ENCODE measurements around the gene PNMA1. TPM values are rescaled to one million over a fixed set of nuclear protein-coding genes. Genes with fewer than 3 reads are reported as not detected.

Gene PNMA1
- polyA plus RNA-seq, 1 donor from 2014 or later = 205 TPM

- H3F3A ChIP-seq (ENCODE audit: insufficient read depth, low read length, poor library complexity, severe bottlenecking) = no peaks in the 10 kb centered on the region
- H4K20me1 ChIP-seq (ENCODE audit: insufficient read depth) = no peaks in the 10 kb centered on the region
- H3K4me3 ChIP-seq (ENCODE audit: low read length) = no peak overlapping the region
- H3K36me3 ChIP-seq (ENCODE audit: insufficient read depth, low read length) = no peaks in the 10 kb centered on the region
- H3K27me3 ChIP-seq (ENCODE audit: insufficient read depth, low read depth, low read length) = no peaks in the 10 kb centered on the region
- no peaks in the 10 kb centered on the region for H3K79me2 ChIP-seq (replicated peaks; ENCODE audit: insufficient read depth, low read length)
- H3K9ac ChIP-seq (ENCODE audit: low read length) = no peak overlapping the region
- H3K4me2 ChIP-seq (ENCODE audit: low read length) = no peak overlapping the region
- no peaks in the 10 kb centered on the region for H3K9me2 ChIP-seq (ENCODE audit: insufficient read depth, low read length)
- no peak for TF ChIP-seq TAF1 (IDR thresholded peaks at IDR 0.05; ENCODE audit: low read depth)
- TF ChIP-seq EZH2 (IDR thresholded peaks at IDR 0.05; ENCODE audit: borderline replicate concordance, insufficient read depth, low read length, poor library complexity, severe bottlenecking) = no peak
- TF ChIP-seq CTCF (IDR thresholded peaks at IDR 0.05; ENCODE audit: poor library complexity, severe bottlenecking) = no peak
- no peak for TF ChIP-seq EP300 (conservative IDR thresholded peaks at IDR 0.05; ENCODE audit: poor library complexity, severe bottlenecking)
- TF ChIP-seq RAD21 (conservative IDR thresholded peaks at IDR 0.05) = no peak
- no peak for TF ChIP-seq REST (IDR thresholded peaks at IDR 0.05; ENCODE audit: borderline replicate concordance)
- TF ChIP-seq MXI1 (conservative IDR thresholded peaks at IDR 0.05; ENCODE audit: poor library complexity, severe bottlenecking) = no peak
- TF ChIP-seq SMC3 (conservative IDR thresholded peaks at IDR 0.05; ENCODE audit: poor library complexity) = no peak
- no peak for TF ChIP-seq POLR2AphosphoS5 (IDR thresholded peaks at IDR 0.05)
- no peak overlapping the region for H3K27ac ChIP-seq (ENCODE audit: low read length)
- no peak overlapping the region for H2AFZ ChIP-seq (ENCODE audit: low read depth, low read length)
- no peaks in the 10 kb centered on the region for H3K9me3 ChIP-seq (ENCODE audit: low read length)
These were observed 20.1 kb downstream of the PNMA1 start for GRCh38 chr14:73694083-73694482.

- no peak overlapping the region for H3K9ac ChIP-seq (ENCODE audit: low read length)
- no peak overlapping the region for H3K27ac ChIP-seq (ENCODE audit: low read length)
- H3F3A ChIP-seq (ENCODE audit: insufficient read depth, low read length, poor library complexity, severe bottlenecking) = no peaks in the 10 kb centered on the region
- H2AFZ ChIP-seq (ENCODE audit: low read depth, low read length) = no peak overlapping the region
- H3K9me2 ChIP-seq (ENCODE audit: insufficient read depth, low read length) = no peaks in the 10 kb centered on the region
- H3K4me2 ChIP-seq (ENCODE audit: low read length) = no peak overlapping the region
- TF ChIP-seq SMC3 (conservative IDR thresholded peaks at IDR 0.05; ENCODE audit: poor library complexity) (no peak), EZH2 (IDR thresholded peaks at IDR 0.05; ENCODE audit: borderline replicate concordance, insufficient read depth, low read length, poor library complexity, severe bottlenecking) (no peak), REST (IDR thresholded peaks at IDR 0.05; ENCODE audit: borderline replicate concordance) (no peak), RAD21 (conservative IDR thresholded peaks at IDR 0.05) (no peak), MXI1 (conservative IDR thresholded peaks at IDR 0.05; ENCODE audit: poor library complexity, severe bottlenecking) (no peak), TAF1 (IDR thresholded peaks at IDR 0.05; ENCODE audit: low read depth) (no peak), EP300 (conservative IDR thresholded peaks at IDR 0.05; ENCODE audit: poor library complexity, severe bottlenecking) (no peak), POLR2AphosphoS5 (IDR thresholded peaks at IDR 0.05) (no peak), CTCF (IDR thresholded peaks at IDR 0.05; ENCODE audit: poor library complexity, severe bottlenecking) (no peak)
- H3K27me3 ChIP-seq (ENCODE audit: insufficient read depth, low read depth, low read length) = no peaks in the 10 kb centered on the region
- H3K4me3 ChIP-seq (ENCODE audit: low read length) = no peak overlapping the region
- no peaks in the 10 kb centered on the region for H3K9me3 ChIP-seq (ENCODE audit: low read length)
- H3K79me2 ChIP-seq (replicated peaks; ENCODE audit: insufficient read depth, low read length) = no peaks in the 10 kb centered on the region
- no peaks in the 10 kb centered on the region for H4K20me1 ChIP-seq (ENCODE audit: insufficient read depth)
- no peaks in the 10 kb centered on the region for H3K36me3 ChIP-seq (ENCODE audit: insufficient read depth, low read length)
These were observed 27.3 kb downstream of the PNMA1 start for GRCh38 chr14:73686901-73687300.
